HepG2 (cell line): Measurements from ENCODE around the gene KCNB1. TPM values are rescaled to one million over a fixed set of nuclear protein-coding genes. Genes with fewer than 3 reads are reported as not detected.

Source experiments
- ARHGAP35 ChIP-seq: sonication (generic); formaldehyde crosslinking; IDR thresholded peaks from 2 replicates; pipeline ENCODE4 v1.9.0; 2022; ENCODE audit warnings: mild to moderate bottlenecking, inconsistent platforms, moderate library complexity, missing genetic modification reagents, borderline replicate concordance
- CEBPB ChIP-seq: IDR thresholded peaks from 2 replicates; pipeline ENCODE4 v1.6.1; 2011; ENCODE audit warnings: low read depth, low read length, improper control_type of control experiment, borderline replicate concordance
- HINFP ChIP-seq: sonication (generic); formaldehyde crosslinking; IDR thresholded peaks from 2 replicates; pipeline ENCODE4 v1.4.0; 2020; ENCODE audit warnings: low read depth, mild to moderate bottlenecking, missing genetic modification reagents
- IRF1 ChIP-seq: sonication (generic); formaldehyde crosslinking; IDR thresholded peaks from 2 replicates; pipeline ENCODE4 v1.4.0; 2020; ENCODE audit warnings: low read depth, mild to moderate bottlenecking, missing genetic modification reagents
- IRF9 ChIP-seq: sonication (generic); formaldehyde crosslinking; IDR thresholded peaks from 2 replicates; pipeline ENCODE4 v1.8.0; 2022; ENCODE audit warnings: missing genetic modification reagents, mild to moderate bottlenecking, borderline replicate concordance
- MAX ChIP-seq: IDR thresholded peaks from 2 replicates; pipeline ENCODE4 v1.6.1; 2012; ENCODE audit warnings: inconsistent platforms
- MLX ChIP-seq: IDR thresholded peaks from 2 replicates; pipeline ENCODE4 v1.6.1; 2016
- NR2F1 ChIP-seq, 2 experiments: fragments of 450-650 bp in 1 of 2; formaldehyde crosslinking in 1 of 2; IDR thresholded peaks; 2 replicates each; pipeline versions ENCODE4 v1.5.0 to v1.6.1; 2016 to 2020; ENCODE audit warnings: mild to moderate bottlenecking in 1 of 2, missing compliant biosample characterization in 1 of 2, missing genetic modification reagents in 1 of 2, moderate library complexity in 1 of 2
- PBX2 ChIP-seq: IDR thresholded peaks from 2 replicates; pipeline ENCODE4 v1.6.1; 2016; ENCODE audit warnings: control low read depth
- RBM22 ChIP-seq: fragments of 200-400 bp; formaldehyde crosslinking; optimal IDR thresholded peaks from 2 replicates; pipeline ENCODE3; 2017; ENCODE audit warnings: mild to moderate bottlenecking, low read length, moderate library complexity
- SMARCC2 ChIP-seq: fragments of 450-650 bp; IDR thresholded peaks from 2 replicates; pipeline ENCODE4 v1.6.1; 2017; ENCODE audit warnings: antibody characterized with exemption, mild to moderate bottlenecking
- STAT5B ChIP-seq: sonication (generic); formaldehyde crosslinking; IDR thresholded peaks from 2 replicates; pipeline ENCODE4 v1.4.0; 2020; ENCODE audit warnings: missing genetic modification reagents
- TERF1 ChIP-seq: sonication (generic); formaldehyde crosslinking; IDR thresholded peaks from 2 replicates; pipeline ENCODE4 v1.8.0; 2022; ENCODE audit warnings: mild to moderate bottlenecking, missing genetic modification reagents, moderate library complexity
- ZBTB1 ChIP-seq: sonication (generic); formaldehyde crosslinking; IDR thresholded peaks from 2 replicates; pipeline ENCODE4 v1.4.0; 2020; ENCODE audit warnings: missing genetic modification reagents, borderline replicate concordance
- ZBTB26 ChIP-seq: IDR thresholded peaks from 2 replicates; pipeline ENCODE4 v1.6.1; 2016; ENCODE audit warnings: missing compliant biosample characterization, missing genetic modification reagents, borderline replicate concordance
- ZNF121 ChIP-seq: sonication (generic); formaldehyde crosslinking; IDR thresholded peaks from 2 replicates; pipeline ENCODE4 v1.5.0; 2020; ENCODE audit warnings: mild to moderate bottlenecking, missing genetic modification reagents
- ZNF17 ChIP-seq: sonication (generic); formaldehyde crosslinking; IDR thresholded peaks from 2 replicates; pipeline ENCODE4 v1.5.0; 2020; ENCODE audit warnings: mild to moderate bottlenecking, missing genetic modification reagents
- ZNF44 ChIP-seq: sonication (generic); formaldehyde crosslinking; IDR thresholded peaks from 2 replicates; pipeline ENCODE4 v1.5.1; 2020; ENCODE audit warnings: mild to moderate bottlenecking, missing genetic modification reagents
- ZNF580 ChIP-seq: IDR thresholded peaks from 2 replicates; pipeline ENCODE4 v1.6.1; 2016; ENCODE audit warnings: low read depth, borderline replicate concordance
- ZNF674 ChIP-seq: sonication (generic); formaldehyde crosslinking; IDR thresholded peaks from 2 replicates; pipeline ENCODE4 v1.5.0; 2020; ENCODE audit warnings: low read depth, mild to moderate bottlenecking, missing genetic modification reagents
- polyA plus RNA-seq, 8 experiments: library from polyadenylated mRNA; depleted of rRNA in 3 of 8; stranded (reverse) in 7 of 8; unstranded in 1 of 8; fragments of >200 nt; fragmentation: Illumina TruSeq in 4 of 8; extraction: Trizol in 4 of 8; gene quantifications; 2 replicates each; pipeline versions ENCODE4 v1.2.1 to v1.2.3, GENCODE V29; 2011 to 2016; ENCODE audit warnings: low read depth in 4 of 8, missing spikeins in 1 of 8, mixed read lengths in 1 of 8; ENCODE audit not compliant: insufficient read depth in 1 of 8
- total RNA-seq, 5 experiments: library from RNA; depleted of rRNA; stranded (reverse); fragments of >200 nt; fragmentation: Illumina TruSeq; extraction: Trizol; gene quantifications; 2 replicates each; pipeline ENCODE4 v1.2.3, GENCODE V29; 2016; ENCODE audit warnings: low read depth in 1 of 5

The KCNB1 gene
- total and polyA plus RNA-seq, 2 of the 13 experiments (the other 11 are each of a cell fraction or from before 2014, with no cell fraction given), result 0.02 TPM; not detected in 1

- TF ChIP-seq ZNF674, result no peak
- TF ChIP-seq ZBTB26 (CRISPR knock-in tag), result no peak
- no peak for TF ChIP-seq ZBTB1
- TF ChIP-seq PBX2, result no peak
- TF ChIP-seq SMARCC2, result no peak
- no peak for TF ChIP-seq MAX
- TF ChIP-seq ARHGAP35 (CRISPR knock-in tag), result no peak
- no peak for TF ChIP-seq NR2F1 (CRISPR knock-in tag; IDR thresholded peaks at IDR 0.05)
- TF ChIP-seq CEBPB, result peak; percentile 52; the same call in 1 of the 2 replicates
- TF ChIP-seq IRF1 (CRISPR knock-in tag), result no peak
- TF ChIP-seq IRF9 (CRISPR knock-in tag), result no peak
- no peak for TF ChIP-seq ZNF44 (CRISPR knock-in tag)
- no peak for TF ChIP-seq MLX (CRISPR knock-in tag)
- TF ChIP-seq HINFP (CRISPR knock-in tag), result no peak
- TF ChIP-seq RBM22, result no peak
- TF ChIP-seq ZNF121, result no peak
- TF ChIP-seq ZNF17 (CRISPR knock-in tag), result no peak
- no peak for TF ChIP-seq STAT5B (CRISPR knock-in tag)
- no peak for TF ChIP-seq ZNF580
- TF ChIP-seq TERF1 (CRISPR knock-in tag), result no peak
Measured at GRCh38 chr20:49475292-49476015, 7.0 kb downstream of the KCNB1 start (continued).
